Parathyroid adenoma (tissue), 2 donors: ENCODE measurements around the gene MTFMT.

Experiments used
- H2AFZ ChIP-seq: fragments of 300-600 bp; sonication (generic); one replicate; pipeline ENCODE4 v1.7.0; 2017; ENCODE audit warnings: antibody characterized with exemption, mild to moderate bottlenecking
- H3K27ac ChIP-seq: fragments of 300-600 bp; sonication (generic); one replicate; pipeline ENCODE4 v1.7.0; 2017
- H3K27me3 ChIP-seq: fragments of 300-600 bp; sonication (generic); one replicate; pipeline ENCODE4 v1.7.0; 2017; ENCODE audit warnings: low read length; ENCODE audit not compliant: control insufficient read depth, insufficient read depth
- H3K36me3 ChIP-seq: fragments of 300-600 bp; sonication (generic); one replicate; pipeline ENCODE4 v1.7.0; 2017; ENCODE audit warnings: low read length; ENCODE audit not compliant: control insufficient read depth, insufficient read depth
- H3K4me1 ChIP-seq: fragments of 300-600 bp; sonication (generic); one replicate; pipeline ENCODE4 v1.7.0; 2017; ENCODE audit warnings: control low read depth
- H3K4me2 ChIP-seq: fragments of 300-600 bp; sonication (generic); one replicate; pipeline ENCODE4 v1.7.0; 2017; ENCODE audit warnings: low read length
- H3K4me3 ChIP-seq: fragments of 300-600 bp; sonication (generic); one replicate; pipeline ENCODE4 v1.7.0; 2017; ENCODE audit warnings: low read depth, low read length
- H3K79me2 ChIP-seq: fragments of 300-600 bp; sonication (generic); one replicate; pipeline ENCODE4 v1.7.0; 2017; ENCODE audit warnings: control low read depth
- H3K9ac ChIP-seq: fragments of 300-600 bp; sonication (generic); one replicate; pipeline ENCODE4 v1.7.0; 2017; ENCODE audit warnings: mild to moderate bottlenecking
- H3K9me3 ChIP-seq: fragments of 300-600 bp; sonication (generic); one replicate; pipeline ENCODE4 v1.7.0; 2017; ENCODE audit warnings: low read length; ENCODE audit not compliant: control insufficient read depth
- TF ChIP-seq, protein P1 (sequence below): fragments of 300-600 bp; sonication (generic); IDR thresholded peaks from one replicate; pipeline ENCODE4 v1.7.0; 2017; ENCODE audit warnings: antibody characterized with exemption, mild to moderate bottlenecking
- donor health status: primary hyperparathyroidism.

MTFMT gene

DNA sequence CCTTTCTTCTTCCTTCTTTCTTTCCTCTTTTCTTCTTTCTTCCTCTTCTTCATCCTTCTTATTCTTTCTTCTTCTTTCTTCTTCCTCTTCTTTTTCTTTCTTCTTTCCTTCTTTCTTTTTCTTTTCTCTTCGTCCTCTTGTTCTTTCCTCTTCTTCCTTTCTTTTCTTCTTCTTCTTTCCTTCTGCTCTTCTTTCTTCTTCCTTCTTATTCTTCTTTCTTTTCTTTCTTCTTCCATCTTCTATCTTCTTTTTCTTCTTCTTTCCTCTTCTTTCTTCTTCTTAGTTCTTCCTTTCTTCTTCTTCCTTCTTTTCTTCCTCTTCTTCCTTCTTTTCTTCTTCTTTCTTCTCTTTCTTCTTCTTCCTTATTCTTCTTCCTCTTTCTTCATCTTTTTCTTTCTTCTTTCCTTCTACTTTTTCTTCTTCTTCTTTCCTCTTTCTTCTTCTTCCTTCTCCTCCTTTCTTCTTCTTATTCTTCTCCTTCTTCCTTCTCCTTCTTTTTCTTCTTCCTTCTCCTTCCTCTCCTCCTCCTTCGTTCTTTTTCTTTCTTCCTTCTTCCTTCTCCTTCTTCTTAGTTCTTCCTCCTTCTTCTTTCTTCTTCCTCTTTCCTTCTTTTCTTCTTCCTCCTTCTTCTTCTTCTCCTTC, 77.5 kb downstream of the MTFMT start:
- H3K4me2 ChIP-seq, result no peak overlapping the region
- TF ChIP-seq, protein P1, sequence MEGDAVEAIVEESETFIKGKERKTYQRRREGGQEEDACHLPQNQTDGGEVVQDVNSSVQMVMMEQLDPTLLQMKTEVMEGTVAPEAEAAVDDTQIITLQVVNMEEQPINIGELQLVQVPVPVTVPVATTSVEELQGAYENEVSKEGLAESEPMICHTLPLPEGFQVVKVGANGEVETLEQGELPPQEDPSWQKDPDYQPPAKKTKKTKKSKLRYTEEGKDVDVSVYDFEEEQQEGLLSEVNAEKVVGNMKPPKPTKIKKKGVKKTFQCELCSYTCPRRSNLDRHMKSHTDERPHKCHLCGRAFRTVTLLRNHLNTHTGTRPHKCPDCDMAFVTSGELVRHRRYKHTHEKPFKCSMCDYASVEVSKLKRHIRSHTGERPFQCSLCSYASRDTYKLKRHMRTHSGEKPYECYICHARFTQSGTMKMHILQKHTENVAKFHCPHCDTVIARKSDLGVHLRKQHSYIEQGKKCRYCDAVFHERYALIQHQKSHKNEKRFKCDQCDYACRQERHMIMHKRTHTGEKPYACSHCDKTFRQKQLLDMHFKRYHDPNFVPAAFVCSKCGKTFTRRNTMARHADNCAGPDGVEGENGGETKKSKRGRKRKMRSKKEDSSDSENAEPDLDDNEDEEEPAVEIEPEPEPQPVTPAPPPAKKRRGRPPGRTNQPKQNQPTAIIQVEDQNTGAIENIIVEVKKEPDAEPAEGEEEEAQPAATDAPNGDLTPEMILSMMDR, result no peak
- no peak overlapping the region for H3K9ac ChIP-seq
- H3K27ac ChIP-seq, result no peak overlapping the region
- H3K9me3 ChIP-seq, result no peaks in the 10 kb centered on the region
- no peaks in the 10 kb centered on the region for H3K36me3 ChIP-seq
- no peaks in the 10 kb centered on the region for H3K4me1 ChIP-seq
- H2AFZ ChIP-seq, result no peak overlapping the region
- H3K79me2 ChIP-seq, result no peaks in the 10 kb centered on the region
- H3K4me3 ChIP-seq, result no peak overlapping the region
- no peaks in the 10 kb centered on the region for H3K27me3 ChIP-seq
